ENCODE results near the gene ASTL. TPM values are rescaled to one million over a fixed set of nuclear protein-coding genes. Genes with fewer than 3 reads are reported as not detected.

The ASTL gene
- total and polyA plus RNA-seq, 5 donors = not detected

- Histone ChIP-seq H3K9me3 (ENCODE audit: control insufficient read depth, low read length) (no peaks in the 10 kb centered on the region), H3K4me1 (ENCODE audit: control insufficient read depth, insufficient read depth, low read length) (no peaks in the 10 kb centered on the region), H3K27me3 (ENCODE audit: control insufficient read depth, insufficient read depth) (no peaks in the 10 kb centered on the region), H3K4me3 (ENCODE audit: low read length) (no peak overlapping the region), H3K27ac (ENCODE audit: low read length) (no peak overlapping the region)
- WGBS = 84% methylated on average over 6 of the region's 6 CpGs
- intact Hi-C loops (cut with DNase I) = no loop called here
- ATAC-seq = no peak
- peak in 1 of 3 donors; percentile 4 for DNase-seq
Observed at GRCh38 chr2:96128456-96128855, 9.8 kb downstream of the ASTL start.

- intact Hi-C loops (cut with DNase I) = no loop called here
- no peaks in the 10 kb centered on the region for H3K4me1 ChIP-seq (ENCODE audit: control insufficient read depth, insufficient read depth, low read length)
- 92% methylated on average over 14 of the region's 14 CpGs for WGBS
- no peaks in the 10 kb centered on the region for H3K9me3 ChIP-seq (ENCODE audit: control insufficient read depth, low read length)
- ATAC-seq = no peak
- H3K27ac ChIP-seq (ENCODE audit: low read length) = no peak overlapping the region
- peak in 1 of 3 donors; percentile 33 for DNase-seq
- no peaks in the 10 kb centered on the region for H3K27me3 ChIP-seq (ENCODE audit: control insufficient read depth, insufficient read depth)
- H3K4me3 ChIP-seq (ENCODE audit: low read length) = no peak overlapping the region
Observed at GRCh38 chr2:96124406-96125265, 13.7 kb downstream of the ASTL start.

- H3K27me3 ChIP-seq (ENCODE audit: control insufficient read depth, insufficient read depth) = no peaks in the 10 kb centered on the region
- ATAC-seq (no peak), DNase-seq (peak in 2 of 3 donors; percentile 24 to 25)
- H3K4me1 ChIP-seq (ENCODE audit: control insufficient read depth, insufficient read depth, low read length) = no peaks in the 10 kb centered on the region
- no peaks in the 10 kb centered on the region for H3K9me3 ChIP-seq (ENCODE audit: control insufficient read depth, low read length)
- intact Hi-C loops (cut with DNase I) = no loop called here
- 92% methylated on average over 11 of the region's 11 CpGs for WGBS
- no peak overlapping the region for H3K27ac ChIP-seq (ENCODE audit: low read length)
- H3K4me3 ChIP-seq (ENCODE audit: low read length) = no peak overlapping the region
Observed at GRCh38 chr2:96123936-96124335, 14.4 kb downstream of the ASTL start.

GRCh38 chr2:96123290-96123689 is 15.0 kb downstream of the ASTL start:
- no peak overlapping the region for H3K4me3 ChIP-seq (ENCODE audit: low read length)
- no peaks in the 10 kb centered on the region for H3K27me3 ChIP-seq (ENCODE audit: control insufficient read depth, insufficient read depth)
- no peaks in the 10 kb centered on the region for H3K4me1 ChIP-seq (ENCODE audit: control insufficient read depth, insufficient read depth, low read length)
- peak in 2 of 3 donors; percentile 18 to 27 for DNase-seq
- intact Hi-C loops (cut with DNase I) = no loop called here
- no peak for ATAC-seq
- no peaks in the 10 kb centered on the region for H3K9me3 ChIP-seq (ENCODE audit: control insufficient read depth, low read length)
- WGBS = 85% methylated on average over 1 of the region's 1 CpG
- no peak overlapping the region for H3K27ac ChIP-seq (ENCODE audit: low read length)

GRCh38 chr2:96122391-96122790 is 15.9 kb downstream of the ASTL start:
- no peak overlapping the region for H3K4me3 ChIP-seq (ENCODE audit: low read length)
- DNase-seq = peak in 2 of 3 donors; percentile 2 to 21
- intact Hi-C loops (cut with DNase I) = no loop called here
- ATAC-seq = no peak
- no peak overlapping the region for H3K27ac ChIP-seq (ENCODE audit: low read length)
- no peaks in the 10 kb centered on the region for H3K9me3 ChIP-seq (ENCODE audit: control insufficient read depth, low read length)
- H3K4me1 ChIP-seq (ENCODE audit: control insufficient read depth, insufficient read depth, low read length) = no peaks in the 10 kb centered on the region
- no peaks in the 10 kb centered on the region for H3K27me3 ChIP-seq (ENCODE audit: control insufficient read depth, insufficient read depth)
- 85% methylated on average over 5 of the region's 5 CpGs for WGBS

- intact Hi-C loops (cut with DNase I) = no loop called here
- ATAC-seq (no peak), DNase-seq (no peak)
- WGBS = 96% methylated on average over 4 of the region's 4 CpGs
- no peaks in the 10 kb centered on the region for H3K27me3 ChIP-seq (ENCODE audit: control insufficient read depth, insufficient read depth)
- H3K27ac ChIP-seq (ENCODE audit: low read length) = no peak overlapping the region
- no peaks in the 10 kb centered on the region for H3K9me3 ChIP-seq (ENCODE audit: control insufficient read depth, low read length)
- no peaks in the 10 kb centered on the region for H3K4me1 ChIP-seq (ENCODE audit: control insufficient read depth, insufficient read depth, low read length)
- H3K4me3 ChIP-seq (ENCODE audit: low read length) = no peak overlapping the region
Observed at GRCh38 chr2:96121414-96121813, 16.9 kb downstream of the ASTL start.

- no peak for ATAC-seq
- Histone ChIP-seq H3K4me3 (ENCODE audit: low read length) (no peak overlapping the region), H3K4me1 (ENCODE audit: control insufficient read depth, insufficient read depth, low read length) (no peaks in the 10 kb centered on the region), H3K27ac (ENCODE audit: low read length) (no peak overlapping the region), H3K9me3 (ENCODE audit: control insufficient read depth, low read length) (no peaks in the 10 kb centered on the region), H3K27me3 (ENCODE audit: control insufficient read depth, insufficient read depth) (no peaks in the 10 kb centered on the region)
- DNase-seq = no peak
- 52% methylated on average over 7 of the region's 7 CpGs for WGBS
- intact Hi-C loops (cut with DNase I) = no loop called here
Observed at GRCh38 chr2:96120991-96121390, 17.3 kb downstream of the ASTL start.

- Histone ChIP-seq H3K27me3 (ENCODE audit: control insufficient read depth, insufficient read depth) (no peaks in the 10 kb centered on the region), H3K9me3 (ENCODE audit: control insufficient read depth, low read length) (no peaks in the 10 kb centered on the region), H3K4me3 (ENCODE audit: low read length) (no peak overlapping the region), H3K4me1 (ENCODE audit: control insufficient read depth, insufficient read depth, low read length) (no peaks in the 10 kb centered on the region), H3K27ac (ENCODE audit: low read length) (no peak overlapping the region)
- DNase-seq = no peak
- WGBS = 40% methylated on average over 11 of the region's 11 CpGs
- intact Hi-C loops (cut with DNase I) = no loop called here
- ATAC-seq = no peak
Observed at GRCh38 chr2:96120091-96120720, 18.1 kb downstream of the ASTL start.

GRCh38 chr2:96119389-96119751 is 18.9 kb downstream of the ASTL start:
- 93% methylated on average over 5 of the region's 5 CpGs for WGBS
- intact Hi-C loops (cut with DNase I) = loop anchor here (5.0 to 10.0 kb wide), 3 partner anchors 47 to 125 kb away; partner anchors contain the start of gene ANKRD36C (in 1 of the 4)
- Histone ChIP-seq H3K9me3 (ENCODE audit: control insufficient read depth, low read length) (no peaks in the 10 kb centered on the region), H3K27me3 (ENCODE audit: control insufficient read depth, insufficient read depth) (no peaks in the 10 kb centered on the region), H3K4me1 (ENCODE audit: control insufficient read depth, insufficient read depth, low read length) (no peaks in the 10 kb centered on the region), H3K4me3 (ENCODE audit: low read length) (no peak overlapping the region), H3K27ac (ENCODE audit: low read length) (no peak overlapping the region)
- DNase-seq = no peak
- ATAC-seq = no peak

GRCh38 chr2:96118698-96119388 is 19.5 kb downstream of the ASTL start:
- DNase-seq (peak in 1 of 3 donors; percentile 34), ATAC-seq (no peak)
- Histone ChIP-seq H3K27ac (ENCODE audit: low read length) (no peak overlapping the region), H3K4me1 (ENCODE audit: control insufficient read depth, insufficient read depth, low read length) (no peaks in the 10 kb centered on the region), H3K4me3 (ENCODE audit: low read length) (no peak overlapping the region), H3K27me3 (ENCODE audit: control insufficient read depth, insufficient read depth) (no peaks in the 10 kb centered on the region), H3K9me3 (ENCODE audit: control insufficient read depth, low read length) (no peaks in the 10 kb centered on the region)
- intact Hi-C loops (cut with DNase I) = loop anchor here (5.0 to 10.0 kb wide), 3 partner anchors 47 to 124 kb away; partner anchors contain the start of gene ANKRD36C (in 1 of the 4)
- WGBS = 89% methylated on average over 13 of the region's 13 CpGs

Measured in right cardiac atrium (tissue), 5 donors.